H1 (cell line): ENCODE results near the gene GRM7. TPM values are rescaled to one million over a fixed set of nuclear protein-coding genes. Genes with fewer than 3 reads are reported as not detected.

Experiments used
- CTCF ChIA-PET: fragments of 300-600 bp; sonication (Branson Sonifier 250); formaldehyde crosslinking; loops from one replicate; lab custom pipeline; 2021; ENCODE audit not compliant: partially characterized antibody; lab: Charles Lee
- POLR2A ChIA-PET: fragments of 300-600 bp; sonication (Branson Sonifier 250); formaldehyde crosslinking; loops from one replicate; lab custom pipeline; 2021; ENCODE audit warnings: inconsistent platforms; ENCODE audit not compliant: partially characterized antibody; lab: Charles Lee
- DNase-seq, 2 experiments: peaks; one replicate each; pipeline versions ENCODE4 v3.0.0 to v3.0.0-alpha.2; 2010 to 2022; ENCODE audit warnings: low spot score in 2 of 2, low read depth in 1 of 2, mixed read lengths in 1 of 2
- FAIRE-seq: peaks from 2 replicates; lab custom pipeline; 2011; peaks lifted over from hg19 to GRCh38; lab: Jason Lieb, UNC
- H2AFZ ChIP-seq: 2 replicates; pipeline ENCODE4 v1.8.1; 2012; ENCODE audit warnings: low read length, inconsistent platforms
- H2AK5ac ChIP-seq: 2 replicates; pipeline ENCODE4 v1.6.1; 2013; ENCODE audit warnings: low read depth, low read length
- H2BK120ac ChIP-seq: replicated peaks from 2 replicates; pipeline ENCODE3; 2013; ENCODE audit warnings: low read depth, low read length, inconsistent platforms
- H2BK12ac ChIP-seq: 2 replicates; pipeline ENCODE4 v1.6.1; 2013; ENCODE audit warnings: low read depth, low read length
- H2BK15ac ChIP-seq: 2 replicates; pipeline ENCODE4 v1.6.1; 2013; ENCODE audit warnings: low read length
- H2BK20ac ChIP-seq: 2 replicates; pipeline ENCODE4 v1.6.1; 2013; ENCODE audit warnings: low read length
- H2BK5ac ChIP-seq: 2 replicates; pipeline ENCODE4 v1.6.1; 2013; ENCODE audit warnings: low read depth, low read length
- H3K14ac ChIP-seq: 2 replicates; pipeline ENCODE4 v1.6.1; 2013; ENCODE audit warnings: inconsistent platforms; ENCODE audit not compliant: insufficient read length
- H3K18ac ChIP-seq: 2 replicates; pipeline ENCODE4 v1.6.1; 2013; ENCODE audit warnings: low read length; ENCODE audit errors: extremely low read depth
- H3K23ac ChIP-seq: 2 replicates; pipeline ENCODE4 v1.6.1; 2013; ENCODE audit warnings: inconsistent platforms; ENCODE audit not compliant: insufficient read length
- H3K23me2 ChIP-seq: 2 replicates; pipeline ENCODE4 v1.6.1; 2013; ENCODE audit warnings: low read depth, low read length
- H3K27ac ChIP-seq: 2 replicates; pipeline ENCODE4 v1.6.1; 2011; ENCODE audit warnings: low read depth, low read length, inconsistent platforms
- H3K27me3 ChIP-seq, 4 experiments: replicated peaks in 1 of 4; 1 replicate in 1 of 4; 2 replicates in 3 of 4; pipeline versions ENCODE4 v1.6.1 to v1.8.1; 2011 to 2013; ENCODE audit warnings: low read length in 3 of 4, mild to moderate bottlenecking in 3 of 4, inconsistent platforms in 2 of 4, mixed read lengths in 2 of 4, moderate library complexity in 1 of 4; ENCODE audit not compliant: control insufficient read depth in 3 of 4, insufficient read depth in 3 of 4; ENCODE audit errors: extremely low read depth in 1 of 4
- H3K36me3 ChIP-seq, 4 experiments: 2 replicates each; pipeline versions ENCODE4 v1.6.1 to v1.8.1; 2011 to 2013; ENCODE audit warnings: mild to moderate bottlenecking in 4 of 4, low read length in 3 of 4, moderate library complexity in 2 of 4, control low read depth in 1 of 4, inconsistent platforms in 1 of 4; ENCODE audit not compliant: insufficient read depth in 4 of 4, control insufficient read depth in 2 of 4
- H3K4ac ChIP-seq: replicated peaks from 2 replicates; pipeline ENCODE3; 2013; ENCODE audit warnings: low read length, low read depth, mixed read lengths, inconsistent platforms; ENCODE audit not compliant: insufficient read length
- H3K4me1 ChIP-seq, 4 experiments: replicated peaks in 1 of 4; 1 replicate in 1 of 4; 2 replicates in 3 of 4; pipeline versions ENCODE4 v1.6.1 to v1.8.1; 2011 to 2013; ENCODE audit warnings: low read length in 3 of 4, inconsistent platforms in 2 of 4, mixed read lengths in 1 of 4; ENCODE audit not compliant: insufficient read depth in 4 of 4, control insufficient read depth in 3 of 4
- H3K4me2 ChIP-seq, 2 experiments: 2 replicates each; pipeline versions ENCODE4 v1.6.1 to v1.8.1; 2011 to 2013; ENCODE audit warnings: low read depth in 2 of 2, low read length in 2 of 2, control low read depth in 1 of 2, inconsistent platforms in 1 of 2, mild to moderate bottlenecking in 1 of 2; ENCODE audit not compliant: insufficient read depth in 1 of 2
- H3K4me3 ChIP-seq, 4 experiments: fragments of 200-600, 300-600 bp in 1 of 4; sonication (generic), shearing (Covaris generic), sonication (Bioruptor Twin) in 1 of 4; 2 replicates each; pipeline versions ENCODE4 v1.5.1 to v1.8.1; 2011 to 2016; ENCODE audit warnings: low read length in 4 of 4, low read depth in 3 of 4, control low read depth in 2 of 4, inconsistent platforms in 2 of 4, mild to moderate bottlenecking in 2 of 4, mixed read lengths in 1 of 4, moderate library complexity in 1 of 4; ENCODE audit not compliant: insufficient read depth in 2 of 4; ENCODE audit errors: extremely low read depth in 1 of 4
- H3K56ac ChIP-seq: replicated peaks from 2 replicates; pipeline ENCODE3; 2013; ENCODE audit warnings: low read depth, mild to moderate bottlenecking, mixed read lengths, low read length, inconsistent platforms; ENCODE audit not compliant: insufficient read length
- H3K79me1 ChIP-seq: 2 replicates; pipeline ENCODE4 v1.6.1; 2013; ENCODE audit warnings: low read depth, low read length, control low read depth
- H3K79me2 ChIP-seq, 2 experiments: 2 replicates each; pipeline versions ENCODE4 v1.6.1 to v1.8.1; 2012 to 2013; ENCODE audit warnings: low read length in 2 of 2, mild to moderate bottlenecking in 2 of 2, inconsistent platforms in 1 of 2; ENCODE audit not compliant: insufficient read depth in 2 of 2, control insufficient read depth in 1 of 2
- H3K9ac ChIP-seq, 4 experiments: replicated peaks in 1 of 4; 1 replicate in 1 of 4; 2 replicates in 3 of 4; pipeline versions ENCODE4 v1.6.1 to v1.8.1; 2011 to 2013; ENCODE audit warnings: low read depth in 3 of 4, low read length in 3 of 4, control low read depth in 2 of 4, mild to moderate bottlenecking in 2 of 4, moderate library complexity in 2 of 4, inconsistent platforms in 1 of 4; ENCODE audit errors: extremely low read depth in 1 of 4
- H3K9me3 ChIP-seq, 2 experiments: 2 replicates each; pipeline versions ENCODE4 v1.6.1 to v1.8.1; 2012 to 2013; ENCODE audit warnings: mild to moderate bottlenecking in 2 of 2, moderate library complexity in 2 of 2, control low read depth in 1 of 2, inconsistent platforms in 1 of 2, low read depth in 1 of 2, low read length in 1 of 2, mixed read lengths in 1 of 2; ENCODE audit not compliant: insufficient read depth in 2 of 2
- H4K20me1 ChIP-seq, 2 experiments: replicated peaks in 1 of 2; 2 replicates each; pipeline versions ENCODE3 to v1.8.1; 2011 to 2013; ENCODE audit warnings: inconsistent platforms in 2 of 2, low read length in 2 of 2, mild to moderate bottlenecking in 1 of 2; ENCODE audit not compliant: insufficient read depth in 2 of 2, control insufficient read depth in 1 of 2
- H4K5ac ChIP-seq: 2 replicates; pipeline ENCODE4 v1.6.1; 2013; ENCODE audit warnings: low read length, low read depth, mixed read lengths, inconsistent platforms; ENCODE audit not compliant: insufficient read length
- H4K8ac ChIP-seq: 2 replicates; pipeline ENCODE4 v1.8.0; 2013; ENCODE audit warnings: mild to moderate bottlenecking, moderate library complexity, low read length, inconsistent platforms; ENCODE audit not compliant: insufficient read depth; ENCODE audit errors: extremely low read depth
- H4K91ac ChIP-seq: replicated peaks from 2 replicates; pipeline ENCODE3; 2013; ENCODE audit warnings: low read length, mixed read lengths, inconsistent platforms; ENCODE audit not compliant: insufficient read length
- ASH2L ChIP-seq: fragments of 200-600, 300-600 bp; sonication (generic); IDR thresholded peaks from one replicate; pipeline ENCODE4 v1.7.1; 2017; ENCODE audit warnings: low read length
- CBX8 ChIP-seq: fragments of 300-800, 300-1000 bp; sonication (generic); IDR thresholded peaks from 2 replicates; pipeline ENCODE4 v1.7.1; 2016; ENCODE audit warnings: low read depth, low read length, borderline replicate concordance
- KDM1A ChIP-seq: fragments of 200-600, 300-600 bp; sonication (generic); IDR thresholded peaks from 2 replicates; pipeline ENCODE4 v1.7.1; 2016; ENCODE audit warnings: mild to moderate bottlenecking, low read length, borderline replicate concordance
- KDM4A ChIP-seq: IDR thresholded peaks from one replicate; pipeline ENCODE4 v1.7.1; 2012; ENCODE audit warnings: low read depth, mild to moderate bottlenecking, moderate library complexity, low read length, inconsistent platforms; ENCODE audit not compliant: severe bottlenecking
- KDM5A ChIP-seq: fragments of 200-600 bp; IDR thresholded peaks from 2 replicates; pipeline ENCODE4 v1.7.1; 2012; ENCODE audit warnings: mild to moderate bottlenecking, low read length, inconsistent platforms, mixed read lengths
- POLR2A ChIP-seq, 2 experiments: IDR thresholded peaks; 1 replicate in 1 of 2; 2 replicates in 1 of 2; pipeline ENCODE4 v1.6.1; 2011; ENCODE audit warnings: low read depth in 2 of 2, low read length in 2 of 2, mild to moderate bottlenecking in 2 of 2; ENCODE audit errors: control extremely low read depth in 1 of 2
- POU5F1 ChIP-seq: IDR thresholded peaks from 2 replicates; pipeline ENCODE4 v1.6.1; 2011; ENCODE audit warnings: low read depth, mild to moderate bottlenecking, low read length, moderate library complexity
- RFX5 ChIP-seq: IDR thresholded peaks from 2 replicates; pipeline ENCODE4 v1.6.1; 2011; ENCODE audit warnings: low read depth, low read length, improper control_type of control experiment, borderline replicate concordance
- RXRA ChIP-seq: IDR thresholded peaks from 2 replicates; pipeline ENCODE4 v1.6.1; 2011; ENCODE audit warnings: low read depth, mild to moderate bottlenecking, low read length, moderate library complexity; ENCODE audit not compliant: insufficient read depth
- SIX5 ChIP-seq: IDR thresholded peaks from 2 replicates; pipeline ENCODE4 v1.6.1; 2011; ENCODE audit warnings: mild to moderate bottlenecking, low read depth, low read length
- SP4 ChIP-seq: IDR thresholded peaks from 2 replicates; pipeline ENCODE4 v1.6.1; 2012; ENCODE audit warnings: low read length, inconsistent platforms
- SUZ12 ChIP-seq: fragments of 200-600 bp; sonication (generic); IDR thresholded peaks from 2 replicates; pipeline ENCODE4 v1.6.1; 2012; ENCODE audit warnings: mild to moderate bottlenecking, inconsistent platforms, low read length, moderate library complexity, mixed read lengths
- TEAD4 ChIP-seq: IDR thresholded peaks from 2 replicates; pipeline ENCODE4 v1.6.1; 2012; ENCODE audit warnings: low read depth, low read length, inconsistent platforms, mixed read lengths
- YY1 ChIP-seq: IDR thresholded peaks from 2 replicates; pipeline ENCODE4 v1.6.1; 2011; ENCODE audit warnings: low read depth, mild to moderate bottlenecking, low read length
- whole genome bisulfite sequencing, 2 experiments: shearing (Covaris generic) in 1 of 2; methylation state at CpG; one replicate each; pipeline versions ENCODE4 v1.1.6 to v1.1.7; 2013 to 2015; ENCODE audit warnings: low lambda C conversion rate in 2 of 2, mixed read lengths in 2 of 2, inconsistent platforms in 1 of 2, low coverage in 1 of 2, missing lambda C conversion rate in 1 of 2; ENCODE audit not compliant: insufficient replicate concordance in 2 of 2, insufficient coverage in 1 of 2, insufficient read length in 1 of 2; ENCODE audit errors: extremely low coverage in 1 of 2, missing lambda C conversion rate in 1 of 2; 5-methylcytosine and 5-hydroxymethylcytosine counted together
- polyA plus RNA-seq, 7 experiments: library from polyadenylated mRNA; depleted of rRNA in 3 of 7; stranded (reverse) in 5 of 7; unstranded in 2 of 7; fragments of >200 nt in 5 of 7; fragments of 200-250 nt in 2 of 7; gene quantifications; 1 replicate in 5 of 7; 2 replicates in 1 of 7; 4 replicates in 1 of 7; pipeline versions ENCODE4 v1.2.1 to v1.2.3, GENCODE V29; 2011 to 2013; ENCODE audit warnings: missing spikeins in 2 of 7, mixed read lengths in 2 of 7
- total RNA-seq: library from RNA; stranded (reverse); fragmentation: NEBNext Ultra II Directional; extraction: Animal tissue kit (Norgen Biotek cat#: 25700); gene quantifications from 2 replicates; pipeline ENCODE4 v1.2.1, GENCODE V29; 2021

Gene GRM7
- total and polyA plus RNA-seq, 2 of the 8 experiments (the other 6 are each of a cell fraction or from before 2014, with no cell fraction given), result 0.17 to 0.24 TPM

GRCh38 chr3:6827453-6827852, 33.5 kb upstream of the GRM7 start:
- H3K79me1 ChIP-seq, result no peaks in the 10 kb centered on the region
- no peaks in the 10 kb centered on the region for H3K27me3 ChIP-seq
- H3K4me1 ChIP-seq, result no peaks in the 10 kb centered on the region
- no peak overlapping the region for H3K27ac ChIP-seq
- DNase-seq (no peak), FAIRE-seq (no peak)
- H3K4me2 ChIP-seq, result no peak overlapping the region
- no peaks in the 10 kb centered on the region for H3K79me2 ChIP-seq
- H4K91ac ChIP-seq, result no peak overlapping the region
- no peak for TF ChIP-seq SP4
- no peak for TF ChIP-seq POLR2A (IDR thresholded peaks at IDR 0.05; ENCODE audit: control extremely low read depth in 1 of 2, low read depth in 2 of 2, low read length in 2 of 2)
- no peak for TF ChIP-seq KDM1A
- no peak for TF ChIP-seq SIX5
- TF ChIP-seq CBX8, result no peak
- TF ChIP-seq KDM5A, result no peak
- no peak for TF ChIP-seq KDM4A
- no peak for TF ChIP-seq ASH2L
- no peak for TF ChIP-seq RXRA
- TF ChIP-seq POU5F1, result no peak
- no peak for TF ChIP-seq RFX5
- TF ChIP-seq SUZ12, result no peak
- TF ChIP-seq YY1, result no peak
- no peak for TF ChIP-seq TEAD4
- H3K23ac ChIP-seq, result no peak overlapping the region
- no peak overlapping the region for H4K8ac ChIP-seq
- no peak overlapping the region for H3K14ac ChIP-seq
- H2AFZ ChIP-seq, result no peak overlapping the region
- no peak overlapping the region for H2BK12ac ChIP-seq
- no peak overlapping the region for H2BK120ac ChIP-seq
- H2BK15ac ChIP-seq, result no peak overlapping the region
- H3K56ac ChIP-seq, result no peak overlapping the region
- no peak overlapping the region for H3K4ac ChIP-seq
- H2BK5ac ChIP-seq, result no peak overlapping the region
- no peak overlapping the region for H4K5ac ChIP-seq
- ChIA-PET POLR2A (interaction anchor here (0.5 to 1.0 kb wide), 2 partner anchors 10 to 713 kb away, joined by 3 to 4 read pairs; no protein-coding TSS in a partner anchor), CTCF (no interaction called here)
- no peaks in the 10 kb centered on the region for H3K36me3 ChIP-seq
- no peaks in the 10 kb centered on the region for H4K20me1 ChIP-seq
- H3K9me3 ChIP-seq, result no peaks in the 10 kb centered on the region
- H2BK20ac ChIP-seq, result no peak overlapping the region
- no peaks in the 10 kb centered on the region for H3K23me2 ChIP-seq
- no peak overlapping the region for H3K9ac ChIP-seq
- H3K4me3 ChIP-seq, result no peak overlapping the region
- no peak overlapping the region for H3K18ac ChIP-seq
- no peak overlapping the region for H2AK5ac ChIP-seq
- 57 to 90% methylated on average over 1 to 6 of the region's 6 CpGs for WGBS, 2 experiments
